HepG2 (cell line): ENCODE data around the gene MARS2.
"Not testable (repeated sequence)": the region's sequence is repeated elsewhere in the genome, so short reads cannot be mapped to it uniquely, and the experiment has no call there.

Experiments used
- CTCF ChIP-seq: sonication (generic); formaldehyde crosslinking; IDR thresholded peaks from 2 replicates; pipeline ENCODE4 v1.5.0; 2020; ENCODE audit warnings: mild to moderate bottlenecking, missing genetic modification reagents, moderate library complexity
- MAX ChIP-seq: IDR thresholded peaks from 2 replicates; pipeline ENCODE4 v1.6.1; 2012; ENCODE audit warnings: inconsistent platforms
- POLR2A ChIP-seq, 2 experiments: IDR thresholded peaks; 2 replicates each; pipeline ENCODE4 v1.6.1; 2011; ENCODE audit warnings: low read depth in 2 of 2, low read length in 2 of 2, mild to moderate bottlenecking in 1 of 2, moderate library complexity in 1 of 2; ENCODE audit not compliant: insufficient read depth in 1 of 2
- ZNF331 ChIP-seq: sonication (generic); formaldehyde crosslinking; IDR thresholded peaks from 2 replicates; pipeline ENCODE4 v1.4.0; 2020; ENCODE audit warnings: missing genetic modification reagents

- not testable (repeated sequence) for TF ChIP-seq POLR2A (IDR thresholded peaks at IDR 0.05; ENCODE audit: insufficient read depth in 1 of 2, low read depth in 2 of 2, low read length in 2 of 2); MAX; ZNF331 (CRISPR knock-in tag); CTCF (CRISPR knock-in tag)
Observed at GRCh38 chr2:197695971-197696370, 9.2 kb upstream of the MARS2 start.
